Naive thymus-derived CD4-positive, alpha-beta T cell (primary cell): Measurements from ENCODE around the gene C11orf86. TPM values are rescaled to one million over a fixed set of nuclear protein-coding genes. Genes with fewer than 3 reads are reported as not detected.
A peak's percentile ranks its signal among the peaks of the same experiment; 100 is the strongest.

Experiments
- ATAC-seq: fragments of 150-1000 bp; cut with Tn5 transposase; 2 replicates; pipeline ENCODE4 v1.10.0; 2021; ENCODE audit warnings: mild to moderate bottlenecking, moderate library complexity
- CTCF ChIA-PET: fragments of 350-600 bp; sonication (Branson Sonifier 250); formaldehyde crosslinking; loops from one replicate; lab custom pipeline; 2021; ENCODE audit warnings: antibody characterized with exemption; lab: Charles Lee
- POLR2A ChIA-PET: fragments of 350-600 bp; sonication (Branson Sonifier 250); formaldehyde crosslinking; loops from one replicate; lab custom pipeline; 2021; ENCODE audit warnings: antibody characterized with exemption, inconsistent platforms; lab: Charles Lee
- DNase-seq, 9 donors: peaks; one replicate each; pipeline versions ENCODE4 v3.0.0 to v3.0.0-alpha.2; 2020 to 2022; ENCODE audit warnings: mixed read lengths in 1 of 9
- H3K27ac ChIP-seq: one replicate; pipeline ENCODE4 v1.7.0; 2013; ENCODE audit warnings: mild to moderate bottlenecking, low read depth, low read length, moderate library complexity
- H3K27me3 ChIP-seq, 2 donors: one replicate each; pipeline ENCODE4 v1.7.0; 2013; ENCODE audit warnings: low read length in 2 of 2, mild to moderate bottlenecking in 2 of 2, moderate library complexity in 2 of 2; ENCODE audit not compliant: control insufficient read depth in 2 of 2, insufficient read depth in 2 of 2
- H3K36me3 ChIP-seq, 3 experiments: 1 replicate in 2 of 3; 2 replicates in 1 of 3; pipeline ENCODE4 v1.7.0; 2013; ENCODE audit warnings: low read length in 3 of 3, mild to moderate bottlenecking in 3 of 3, moderate library complexity in 1 of 3; ENCODE audit not compliant: insufficient read depth in 3 of 3, control insufficient read depth in 2 of 3
- H3K4me1 ChIP-seq, 2 donors: one replicate each; pipeline ENCODE4 v1.7.0; 2013; ENCODE audit warnings: low read length in 2 of 2, mild to moderate bottlenecking in 2 of 2, moderate library complexity in 1 of 2; ENCODE audit not compliant: control insufficient read depth in 2 of 2, insufficient read depth in 2 of 2
- H3K4me3 ChIP-seq: 2 replicates; pipeline ENCODE4 v1.7.0; 2013; ENCODE audit warnings: mild to moderate bottlenecking, low read length
- H3K9me3 ChIP-seq, 3 experiments: 1 replicate in 2 of 3; 2 replicates in 1 of 3; pipeline ENCODE4 v1.7.0; 2013; ENCODE audit warnings: low read length in 3 of 3; ENCODE audit not compliant: control insufficient read depth in 2 of 3
- H3K27ac Mint-ChIP-seq, 9 donors: one replicate each; pipeline ENCODE4 v1.8.0; 2020 to 2022; ENCODE audit warnings: mixed read lengths in 9 of 9, mild to moderate bottlenecking in 8 of 9, moderate library complexity in 5 of 9, inconsistent platforms in 2 of 9
- H3K27me3 Mint-ChIP-seq, 5 donors: one replicate each; pipeline ENCODE4 v1.8.0; 2021 to 2022; ENCODE audit warnings: mixed read lengths in 5 of 5, mild to moderate bottlenecking in 1 of 5
- H3K36me3 Mint-ChIP-seq, 5 donors: one replicate each; pipeline ENCODE4 v1.8.0; 2020 to 2022; ENCODE audit warnings: mixed read lengths in 5 of 5, mild to moderate bottlenecking in 3 of 5, inconsistent platforms in 1 of 5
- H3K4me1 Mint-ChIP-seq, 7 donors: one replicate each; pipeline ENCODE4 v1.8.0; 2020 to 2022; ENCODE audit warnings: mixed read lengths in 7 of 7, mild to moderate bottlenecking in 3 of 7, inconsistent platforms in 1 of 7
- H3K4me3 Mint-ChIP-seq, 10 donors: one replicate each; pipeline ENCODE4 v1.8.0; 2020 to 2022; ENCODE audit warnings: mild to moderate bottlenecking in 10 of 10, mixed read lengths in 10 of 10, moderate library complexity in 6 of 10, inconsistent platforms in 2 of 10
- H3K9me3 Mint-ChIP-seq, 11 donors: one replicate each; pipeline ENCODE4 v1.8.0; 2020 to 2022; ENCODE audit warnings: mixed read lengths in 11 of 11, mild to moderate bottlenecking in 4 of 11, inconsistent platforms in 1 of 11, moderate library complexity in 1 of 11
- intact Hi-C, 2 donors: fragments of 100-400 bp; cut with micrococcal nuclease; formaldehyde crosslinking; loops; one replicate each; pipeline ENCODE4 v1.15.1; 2023
- polyA plus RNA-seq, 2 donors: library from polyadenylated mRNA; unstranded; fragments of 300-500 nt; fragmentation: Illumina TruSeq; gene quantifications; one replicate each; pipeline ENCODE4 v1.2.3, GENCODE V29; 2021
- total RNA-seq, 6 experiments: library from RNA in 5 of 6; stranded (reverse) in 5 of 6; gene quantifications; 1 replicate in 5 of 6; 2 replicates in 1 of 6; pipeline ENCODE4 v1.2.3 and lab custom pipeline; 2021 to 2026

The C11orf86 gene
- total and polyA plus RNA-seq, 7 experiments from 2014 or later: not detected

- Mint-ChIP-seq H3K9me3 (peaks cover 0 to 23% (median 4%) of the 10 kb centered on the region in 11 donors), H3K36me3 (peaks cover 0 to 5% (median 0%) of the 10 kb centered on the region in 5 donors), H3K4me1 (peaks cover 0 to 8% (median 4%) of the 10 kb centered on the region in 7 donors), H3K27me3 (peaks cover 4 to 12% (median 9%) of the 10 kb centered on the region in 5 donors), H3K4me3 (no peak overlapping the region), H3K27ac (no peak overlapping the region)
- intact Hi-C loops: no loop called here
- ChIA-PET CTCF (no interaction called here), POLR2A (no interaction called here)
- Histone ChIP-seq H3K4me1 (no peaks in the 10 kb centered on the region), H3K27ac (no peak overlapping the region), H3K4me3 (no peak overlapping the region), H3K27me3 (no peaks in the 10 kb centered on the region), H3K36me3 (no peaks in the 10 kb centered on the region), H3K9me3 (peaks cover 0 to 10% (median 0%) of the 10 kb centered on the region in 3 experiments)
- ATAC-seq: no peak
- no peak for DNase-seq
These were observed 3.1 kb downstream of the C11orf86 start for GRCh38 chr11:66978229-66978628.

GRCh38 chr11:66978717-66979116, 3.6 kb downstream of the C11orf86 start:
- no peaks in the 10 kb centered on the region for H3K27me3 ChIP-seq
- H3K27ac Mint-ChIP-seq: no peak overlapping the region
- peaks cover 4 to 12% (median 9%) of the 10 kb centered on the region in 5 donors for H3K27me3 Mint-ChIP-seq
- no peak for ATAC-seq
- H3K9me3 Mint-ChIP-seq: peaks cover 0 to 23% (median 4%) of the 10 kb centered on the region in 11 donors
- ChIA-PET CTCF (interaction anchor here (0.7 kb wide), 1 partner anchor 523 kb away, joined by 3 read pairs; no protein-coding TSS in a partner anchor), POLR2A (no interaction called here)
- no peak overlapping the region for H3K4me3 Mint-ChIP-seq
- H3K4me1 ChIP-seq: no peaks in the 10 kb centered on the region
- intact Hi-C loops: no loop called here
- no peak for DNase-seq
- H3K9me3 ChIP-seq: peaks cover 0 to 10% (median 0%) of the 10 kb centered on the region in 3 experiments
- peaks cover 0 to 5% (median 0%) of the 10 kb centered on the region in 5 donors for H3K36me3 Mint-ChIP-seq
- no peak overlapping the region for H3K27ac ChIP-seq
- no peaks in the 10 kb centered on the region for H3K36me3 ChIP-seq
- no peak overlapping the region for H3K4me3 ChIP-seq
- peaks cover 0 to 8% (median 4%) of the 10 kb centered on the region in 7 donors for H3K4me1 Mint-ChIP-seq

GRCh38 chr11:66979336-66979980, 4.4 kb downstream of the C11orf86 start:
- H3K27ac ChIP-seq: no peak overlapping the region
- ChIA-PET CTCF (interaction anchor here (0.7 kb wide), 1 partner anchor 524 kb away, joined by 3 read pairs; no protein-coding TSS in a partner anchor), POLR2A (interaction anchor here (0.7 kb wide), 1 partner anchor 50 kb away, joined by 6 read pairs; no protein-coding TSS in a partner anchor)
- H3K4me1 ChIP-seq: no peaks in the 10 kb centered on the region
- H3K4me3 ChIP-seq: no peak overlapping the region
- ATAC-seq: no peak
- H3K27me3 ChIP-seq: no peaks in the 10 kb centered on the region
- Mint-ChIP-seq H3K4me1 (peaks cover 0 to 8% (median 4%) of the 10 kb centered on the region in 7 donors), H3K27ac (peak overlapping the region in 1 of 9 donors; percentile 38), H3K27me3 (peaks cover 4 to 12% (median 8%) of the 10 kb centered on the region in 5 donors), H3K4me3 (no peak overlapping the region), H3K9me3 (peaks cover 0 to 23% (median 4%) of the 10 kb centered on the region in 11 donors), H3K36me3 (peaks cover 0 to 5% (median 0%) of the 10 kb centered on the region in 5 donors)
- intact Hi-C loops: no loop called here
- no peaks in the 10 kb centered on the region for H3K36me3 ChIP-seq
- DNase-seq: no peak
- H3K9me3 ChIP-seq: peaks cover 0 to 10% (median 0%) of the 10 kb centered on the region in 3 experiments

GRCh38 chr11:66981976-66982578, 7.0 kb downstream of the C11orf86 start:
- H3K4me1 ChIP-seq: no peaks in the 10 kb centered on the region

GRCh38 chr11:66983275-66983924, 8.3 kb downstream of the C11orf86 start:
- no peak for DNase-seq

More at GRCh38 chr11:66981976-66982578, 7.0 kb downstream of the C11orf86 start:
- ChIA-PET POLR2A (no interaction called here), CTCF (no interaction called here)
- peak in 1 of 9 donors; percentile 4 for DNase-seq
- no peak overlapping the region for H3K4me3 ChIP-seq
- H3K4me3 Mint-ChIP-seq: no peak overlapping the region
- H3K27me3 ChIP-seq: no peaks in the 10 kb centered on the region
- ATAC-seq: no peak
- H3K4me1 Mint-ChIP-seq: peaks cover 0 to 8% (median 2%) of the 10 kb centered on the region in 7 donors
- peaks cover 0 to 5% (median 0%) of the 10 kb centered on the region in 5 donors for H3K36me3 Mint-ChIP-seq
- peaks cover 0 to 8% (median 5%) of the 10 kb centered on the region in 5 donors for H3K27me3 Mint-ChIP-seq
- H3K9me3 Mint-ChIP-seq: peaks cover 0 to 23% (median 4%) of the 10 kb centered on the region in 11 donors
- intact Hi-C loops: no loop called here
- no peak overlapping the region for H3K27ac ChIP-seq
- no peaks in the 10 kb centered on the region for H3K36me3 ChIP-seq
- no peak overlapping the region for H3K27ac Mint-ChIP-seq
- peaks cover 0 to 10% (median 0%) of the 10 kb centered on the region in 3 experiments for H3K9me3 ChIP-seq

GRCh38 chr11:66985508-66986177, 10.5 kb downstream of the C11orf86 start:
- CTCF ChIA-PET: no interaction called here

More at GRCh38 chr11:66983275-66983924, 8.3 kb downstream of the C11orf86 start:
- no peak overlapping the region for H3K27ac ChIP-seq
- H3K4me1 ChIP-seq: no peaks in the 10 kb centered on the region
- Mint-ChIP-seq H3K36me3 (peaks cover 0 to 3% (median 0%) of the 10 kb centered on the region in 5 donors), H3K9me3 (peaks cover 0 to 14% (median 4%) of the 10 kb centered on the region in 11 donors), H3K27ac (no peak overlapping the region), H3K4me3 (no peak overlapping the region), H3K4me1 (peaks cover 0 to 8% (median 3%) of the 10 kb centered on the region in 7 donors), H3K27me3 (peaks cover 0 to 8% (median 7%) of the 10 kb centered on the region in 5 donors)
- no peak for ATAC-seq
- H3K36me3 ChIP-seq: no peaks in the 10 kb centered on the region
- intact Hi-C loops: no loop called here
- ChIA-PET POLR2A (no interaction called here), CTCF (no interaction called here)
- H3K9me3 ChIP-seq: peaks cover 0 to 10% (median 0%) of the 10 kb centered on the region in 3 experiments
- no peaks in the 10 kb centered on the region for H3K27me3 ChIP-seq
- H3K4me3 ChIP-seq: no peak overlapping the region

More at GRCh38 chr11:66985508-66986177, 10.5 kb downstream of the C11orf86 start:
- no peak overlapping the region for H3K27ac ChIP-seq
- Mint-ChIP-seq H3K36me3 (peaks cover 0 to 3% (median 0%) of the 10 kb centered on the region in 5 donors), H3K4me1 (peaks cover 0 to 8% (median 3%) of the 10 kb centered on the region in 7 donors), H3K9me3 (peaks cover 0 to 3% (median 0%) of the 10 kb centered on the region in 11 donors), H3K27me3 (peaks cover 4 to 8% (median 5%) of the 10 kb centered on the region in 5 donors), H3K27ac (peak overlapping the region in 1 of 9 donors; percentile 2), H3K4me3 (no peak overlapping the region)
- no peaks in the 10 kb centered on the region for H3K4me1 ChIP-seq
- POLR2A ChIA-PET: no interaction called here
- no peak overlapping the region for H3K4me3 ChIP-seq
- H3K27me3 ChIP-seq: no peaks in the 10 kb centered on the region
- no peaks in the 10 kb centered on the region for H3K36me3 ChIP-seq
- H3K9me3 ChIP-seq: no peaks in the 10 kb centered on the region
- ATAC-seq (no peak), DNase-seq (no peak)
- intact Hi-C loops: no loop called here
